SK-N-SH treated with all-trans-retinoic acid at 6 μM for 48 hours (cell line): Measurements from ENCODE around the gene LRRC8E.

ENCODE experiments used
- ESRRG ChIP-seq: fragments of 250-450 bp; sonication (Bioruptor Pico); IDR thresholded peaks from 2 replicates; pipeline ENCODE4 v1.6.1; 2021; ENCODE audit warnings: mild to moderate bottlenecking
- OSR1 ChIP-seq: fragments of 250-450 bp; sonication (Bioruptor Pico); IDR thresholded peaks from 2 replicates; pipeline ENCODE4 v1.8.0; 2022; ENCODE audit warnings: moderate library complexity, mild to moderate bottlenecking, inconsistent platforms
- ZFP30 ChIP-seq: fragments of 450-650 bp; formaldehyde crosslinking; IDR thresholded peaks from 2 replicates; pipeline ENCODE4 v1.5.0; 2022; ENCODE audit warnings: mild to moderate bottlenecking, moderate library complexity

- no peak for TF ChIP-seq ZFP30 (CRISPR knock-in tag)
- no peak for TF ChIP-seq ESRRG (CRISPR knock-in tag)
- TF ChIP-seq OSR1 (CRISPR knock-in tag), result no peak
These were observed 14.8 kb upstream of the LRRC8E start for GRCh38 chr19:7873304-7874075.
